Activated effector memory CD4-positive, alpha-beta T cell treated with anti-CD3 and anti-CD28 coated beads, Interleukin-2, amount 50 U/mL, for 16 hours (primary cell): ENCODE data around the gene AK3.
"Not testable (repeated sequence)": the region's sequence is repeated elsewhere in the genome, so short reads cannot be mapped to it uniquely, and the experiment has no call there.

Experiments used
- DNase-seq: peaks from one replicate; pipeline ENCODE4 v3.0.0-alpha.2; 2020

The AK3 gene

DNA sequence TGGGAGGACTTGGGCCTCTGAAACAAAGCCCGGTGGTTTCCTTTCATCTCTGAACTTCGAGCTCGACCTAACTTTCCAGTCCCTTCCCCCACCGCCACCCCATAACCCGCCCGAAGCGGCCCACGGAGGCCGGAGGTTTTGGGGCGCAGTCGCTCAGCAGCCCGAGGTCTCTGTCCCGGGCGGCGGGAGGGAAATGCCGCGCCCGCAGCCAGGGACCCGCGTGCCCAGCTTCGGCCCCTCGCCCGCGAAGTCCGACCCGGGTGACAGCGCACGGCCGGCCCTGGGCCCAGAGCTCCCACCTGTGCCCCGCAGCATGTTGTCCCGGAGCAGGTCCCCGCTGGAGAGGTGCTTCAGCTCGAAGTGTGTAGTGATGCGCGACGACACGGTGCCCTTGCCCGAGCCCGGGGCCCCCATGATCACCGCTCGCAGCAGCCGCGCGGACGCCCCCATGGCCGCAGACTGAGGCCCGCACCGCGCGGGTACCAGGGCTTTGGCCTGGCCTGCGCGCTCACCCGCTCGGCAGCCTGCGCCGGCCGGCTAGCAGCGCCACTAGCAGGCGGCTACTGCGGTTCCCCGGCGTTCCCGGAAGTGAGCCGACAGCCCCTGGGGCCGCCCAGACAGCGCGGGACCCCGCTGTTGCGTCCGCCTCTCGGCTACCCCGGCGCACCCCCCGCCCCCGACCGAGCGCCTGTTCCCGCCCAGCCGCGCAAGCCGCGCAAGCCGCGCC lies at the start of gene AK3:
Gene AK3 (minus strand): TSS at position 565 of the 727 bp plus-strand sequence. CDS start 115 bp downstream, at position 450.
- DNase-seq, result peak; percentile 93

DNA sequence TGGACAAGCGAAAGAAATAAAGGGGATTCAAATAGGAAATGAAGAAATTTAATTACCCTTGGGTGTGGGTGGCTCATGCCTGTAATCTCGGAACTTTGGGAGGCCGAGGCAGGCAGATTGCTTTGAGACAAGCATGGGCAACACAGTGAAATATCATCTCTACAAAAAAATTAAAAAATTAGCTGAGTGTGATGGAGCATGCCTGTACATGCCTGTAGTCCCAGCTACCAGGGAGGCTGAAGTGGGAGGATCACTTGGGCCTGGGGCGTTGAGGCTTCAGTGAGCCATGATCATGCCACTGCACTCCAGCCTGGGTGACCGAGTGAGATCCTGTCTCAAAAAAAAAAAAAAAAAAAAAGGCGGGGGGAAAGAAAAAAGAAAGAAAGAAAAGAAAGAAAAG lies 47.7 kb upstream of the AK3 start:
- no peak for DNase-seq

DNA sequence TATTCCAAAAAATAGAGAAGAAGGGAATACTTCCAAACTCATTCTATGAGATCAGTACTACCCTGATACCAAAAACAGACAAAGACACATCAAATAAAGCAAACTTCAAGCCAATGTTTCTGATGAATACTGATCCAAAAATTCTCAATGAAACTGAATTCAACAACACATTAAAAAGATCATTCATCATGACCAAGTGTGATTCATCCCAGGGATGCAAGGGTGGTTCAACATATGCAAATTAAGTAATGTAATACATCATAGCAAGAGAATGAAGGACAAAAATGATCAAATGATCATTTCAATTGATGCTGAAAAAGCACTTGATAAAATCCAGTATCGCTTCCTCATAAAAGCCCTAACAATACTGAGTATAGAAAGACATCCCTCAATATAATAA lies 46.9 kb upstream of the AK3 start:
- DNase-seq, result no peak

DNA sequence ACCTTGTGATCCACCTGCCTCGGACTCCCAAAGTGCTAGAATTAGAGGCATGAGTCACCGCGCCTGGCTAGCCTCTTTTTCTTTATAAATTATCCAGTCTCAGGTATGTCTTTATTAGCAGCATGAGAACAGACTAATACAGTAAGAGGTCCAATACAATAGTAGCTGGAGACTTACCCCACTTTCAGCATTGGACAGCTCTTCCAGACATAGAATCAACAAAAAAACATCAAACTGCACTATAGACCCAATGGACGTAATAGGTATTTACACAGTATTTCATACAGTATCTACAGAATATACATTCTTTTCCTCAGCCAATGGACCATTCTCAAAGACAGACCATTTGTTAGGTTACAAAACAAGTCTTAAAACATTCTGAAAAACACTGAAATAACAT lies 45.6 kb upstream of the AK3 start:
- DNase-seq, result no peak

DNA sequence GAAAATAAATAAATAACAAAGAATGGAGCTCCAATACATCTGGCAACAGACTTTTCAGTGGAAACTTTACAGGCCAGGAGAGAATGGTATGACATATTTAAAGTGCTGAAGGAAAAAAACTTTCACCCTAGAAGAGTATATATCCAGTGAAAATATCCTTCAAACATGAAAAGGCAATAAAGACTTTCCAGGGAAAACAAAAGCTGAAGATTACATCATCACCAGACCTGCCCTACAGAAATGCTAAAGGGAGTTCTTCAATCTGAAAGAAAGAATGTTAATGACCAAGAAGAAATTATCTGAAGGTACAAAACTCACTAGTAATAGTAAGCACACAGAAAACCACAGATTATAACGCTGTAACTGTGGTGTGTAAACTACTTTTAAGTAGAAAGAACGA lies 43.4 kb upstream of the AK3 start:
- DNase-seq, result no peak

DNA sequence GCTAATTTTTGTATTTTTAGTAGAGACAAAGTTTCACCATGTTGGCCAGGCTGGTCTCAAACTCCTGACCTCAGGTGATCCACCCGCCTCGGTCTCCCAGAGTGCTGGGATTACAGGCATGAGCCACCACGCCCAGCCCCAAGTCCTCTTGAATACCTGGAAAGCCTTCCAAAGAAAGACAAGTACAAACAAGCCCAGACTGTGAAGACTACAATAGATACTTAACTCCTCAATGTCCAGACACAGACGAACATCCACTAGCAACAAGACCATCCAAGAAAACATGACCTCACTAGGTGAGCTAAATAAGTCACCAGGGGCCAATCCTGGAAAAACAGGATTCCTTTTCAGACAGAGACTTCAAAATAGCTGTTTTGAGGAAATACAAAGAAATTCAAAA lies 42.2 kb upstream of the AK3 start:
- DNase-seq, result not testable (repeated sequence)

DNA sequence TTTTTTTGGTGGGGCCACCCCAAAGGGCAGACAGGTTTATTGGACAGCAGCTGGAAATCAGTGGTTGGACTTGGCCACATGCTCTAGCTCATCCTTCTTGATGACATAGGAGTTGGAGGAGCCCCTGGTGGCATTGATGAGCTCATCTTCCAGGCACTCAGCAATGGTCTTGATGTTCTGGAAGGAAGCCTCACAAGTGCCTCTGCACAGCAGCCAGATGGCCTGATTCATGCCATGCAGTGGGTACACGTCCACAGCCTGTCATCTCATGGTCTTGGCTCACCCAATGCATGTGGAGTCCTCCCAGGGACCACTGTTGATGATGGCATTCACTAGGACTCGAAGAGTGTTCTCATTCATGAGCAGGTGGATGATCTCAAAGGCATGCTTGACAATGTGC lies 40.4 kb upstream of the AK3 start:
- no peak for DNase-seq

DNA sequence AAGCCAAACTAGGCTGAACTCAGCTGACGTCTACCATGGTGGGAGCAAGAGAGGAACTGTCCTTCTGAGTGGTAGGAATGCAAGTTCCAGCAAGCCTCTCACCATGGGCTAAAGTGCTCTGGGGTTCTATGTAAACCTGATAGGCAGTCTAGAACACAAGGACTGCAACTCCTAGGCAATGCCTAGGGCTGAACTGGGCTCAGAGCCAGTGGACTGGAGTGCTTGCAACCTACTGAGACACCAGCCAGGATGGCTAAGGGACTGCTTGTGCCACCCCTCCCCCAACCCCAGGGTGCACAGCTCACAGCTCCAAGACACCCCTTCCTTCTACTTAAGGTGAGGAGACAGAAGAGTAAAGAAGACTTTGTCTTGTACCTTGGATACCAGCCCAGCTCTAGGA lies 39.6 kb upstream of the AK3 start:
- no peak for DNase-seq

DNA sequence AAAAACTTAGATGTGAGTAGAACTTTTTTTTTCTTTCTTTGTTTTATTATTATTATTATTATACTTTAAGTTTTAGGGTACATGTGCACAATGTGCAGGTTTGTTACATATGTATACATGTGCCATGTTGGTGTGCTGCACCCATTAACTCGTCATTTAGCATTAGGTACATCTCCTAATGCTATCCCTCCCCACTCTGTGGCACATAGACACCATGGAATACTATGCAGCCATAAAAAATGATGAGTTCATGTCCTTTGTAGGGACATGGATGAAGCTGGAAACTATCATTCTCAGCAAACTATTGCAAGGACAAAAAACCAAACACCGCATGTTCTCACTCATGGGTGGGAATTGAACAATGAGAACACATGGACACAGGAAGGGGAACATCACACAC lies 34.0 kb upstream of the AK3 start:
- DNase-seq, result not testable (repeated sequence)

DNA sequence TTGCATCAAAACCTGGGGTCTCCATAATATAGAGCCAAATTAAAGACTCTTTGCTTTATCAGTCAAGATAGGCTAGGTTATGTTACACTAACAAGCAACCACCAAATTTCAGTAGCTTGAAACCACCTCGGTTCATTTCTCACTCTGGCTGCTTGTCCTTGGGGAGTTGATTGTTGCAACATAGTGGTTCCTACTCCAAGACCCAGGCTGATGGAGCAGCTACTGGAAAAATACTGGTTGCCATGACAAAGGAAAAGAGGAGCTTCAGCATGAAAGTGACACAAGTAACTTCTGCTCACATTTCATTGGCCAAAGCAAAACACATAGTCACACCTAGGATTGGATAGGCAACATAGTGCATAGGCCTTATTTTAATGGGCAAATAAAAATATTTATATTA lies 33.2 kb upstream of the AK3 start:
- no peak for DNase-seq

DNA sequence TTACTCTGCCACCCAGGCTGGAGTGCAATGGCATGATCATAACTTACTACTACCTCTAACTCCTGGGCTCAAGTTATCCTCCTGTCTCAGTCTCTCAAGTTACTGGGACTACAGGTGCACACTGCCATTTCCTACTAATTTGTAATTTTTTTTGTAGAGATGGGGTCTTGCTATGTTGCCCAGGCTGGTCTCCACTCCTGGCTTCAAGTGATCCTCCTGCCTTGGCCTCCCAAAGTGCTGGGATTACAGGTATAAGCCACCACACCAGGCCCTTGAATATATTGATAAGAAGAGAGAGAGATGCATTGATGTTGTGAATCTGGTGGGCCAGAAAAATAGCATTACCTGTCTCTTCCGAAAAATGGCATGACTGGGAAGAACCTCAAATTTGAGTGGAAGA lies 30.8 kb upstream of the AK3 start:
- DNase-seq, result no peak

DNA sequence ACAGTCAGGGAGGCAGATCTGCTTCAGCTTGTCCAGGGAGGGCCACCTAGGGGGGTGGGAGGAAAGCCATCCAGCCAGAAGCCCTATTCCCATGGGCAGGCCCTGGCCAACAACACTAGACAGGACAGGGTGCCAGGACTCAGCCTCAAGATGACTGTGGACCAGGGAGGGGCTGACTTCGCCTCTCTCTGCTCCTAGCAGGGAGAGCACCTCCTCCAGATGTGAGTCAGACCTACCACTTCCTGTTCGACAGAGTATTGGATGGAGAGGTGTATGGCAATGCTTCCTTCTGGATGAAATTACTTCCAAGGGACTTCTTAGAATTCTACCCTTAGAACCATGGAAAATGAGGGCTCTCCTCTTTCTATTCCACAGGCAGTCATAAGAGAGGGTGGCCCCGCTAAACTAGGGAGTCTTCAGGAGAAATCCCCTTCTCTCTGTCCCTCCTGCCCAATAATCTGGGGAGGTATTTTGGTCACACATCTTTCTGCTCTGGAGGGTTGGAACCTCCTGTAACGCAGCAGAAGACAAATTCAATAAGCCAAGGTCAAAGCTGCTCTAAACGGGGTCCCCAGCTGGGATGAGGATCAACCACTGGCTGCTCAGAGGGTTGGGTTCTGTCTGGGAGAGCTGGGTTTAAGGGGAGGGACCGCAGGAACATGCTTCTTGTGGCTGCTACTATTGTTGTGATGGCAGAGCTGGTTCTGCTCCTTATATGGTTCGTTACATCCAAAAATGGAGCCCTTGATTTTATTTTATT lies 28.5 kb upstream of the AK3 start:
- no peak for DNase-seq

DNA sequence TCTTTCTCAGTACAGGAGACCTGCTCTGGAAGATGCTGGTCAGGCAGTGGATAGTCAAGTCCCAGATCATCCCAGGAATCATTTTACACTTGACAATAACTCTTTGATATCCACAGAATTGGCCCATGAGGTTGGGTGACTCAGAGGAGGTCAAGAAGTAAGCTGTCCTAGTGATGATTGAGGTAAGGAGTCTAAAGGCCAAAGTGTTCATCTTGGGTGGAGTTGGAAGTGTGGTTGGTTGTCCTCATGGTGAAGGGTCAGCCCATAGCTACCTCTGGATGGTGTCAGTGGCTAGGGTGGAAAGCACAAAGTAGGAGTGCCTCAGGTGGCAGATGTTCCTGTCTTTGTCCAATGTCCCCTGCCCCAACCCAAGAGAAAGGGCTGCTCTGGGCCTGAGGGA lies 27.7 kb upstream of the AK3 start:
- no peak for DNase-seq

DNA sequence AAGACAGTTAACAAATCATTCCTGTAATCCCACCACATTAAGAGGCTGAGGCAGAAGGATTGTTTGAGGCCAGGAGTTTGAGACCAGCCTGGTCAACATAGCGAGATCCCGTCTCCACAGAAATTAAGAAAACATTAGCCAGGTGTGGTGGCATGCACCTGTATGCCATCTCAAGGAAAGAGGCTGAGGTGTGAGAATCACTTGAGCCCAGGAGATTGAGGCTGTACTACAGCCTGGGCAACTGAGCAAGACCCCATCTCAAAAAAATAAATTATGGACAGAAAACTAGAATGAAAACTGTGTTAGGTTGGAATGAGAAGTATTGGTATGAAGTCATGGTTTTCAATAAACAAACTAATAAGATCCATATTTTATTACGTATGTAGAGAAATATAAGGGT lies 23.0 kb upstream of the AK3 start:
- no peak for DNase-seq

DNA sequence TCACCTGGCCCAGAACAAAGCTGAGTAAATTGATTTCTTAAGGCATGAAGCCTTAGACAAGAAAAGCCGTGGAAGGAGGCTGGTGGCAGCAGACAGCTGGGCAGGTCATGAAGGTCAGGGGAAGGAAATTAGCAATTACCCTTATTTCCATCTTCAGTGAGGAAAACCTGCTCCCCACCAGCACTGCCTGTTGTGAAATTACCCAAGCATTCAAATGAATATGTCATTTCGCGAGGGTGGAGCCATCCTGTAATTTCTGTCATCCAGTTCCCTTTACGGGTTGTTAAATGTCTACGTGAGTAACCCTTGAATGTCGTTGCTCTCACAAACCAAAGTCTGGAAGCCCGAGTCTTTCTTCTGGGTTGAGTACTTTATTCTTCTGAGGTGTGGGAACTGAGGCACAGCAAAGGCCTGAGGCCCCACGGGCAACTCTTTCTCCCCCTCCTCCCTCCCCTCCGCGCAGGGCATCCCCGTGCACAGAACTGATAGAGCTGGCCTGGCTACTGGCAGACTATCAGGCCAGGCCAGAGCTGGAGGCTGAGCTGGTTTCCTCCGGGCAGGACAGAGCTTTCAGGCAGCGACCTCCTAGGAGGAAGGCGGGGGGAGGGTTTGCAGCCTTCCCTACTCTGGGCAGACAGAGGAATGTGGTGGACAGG lies 22.0 kb upstream of the AK3 start:
- DNase-seq, result no peak

DNA sequence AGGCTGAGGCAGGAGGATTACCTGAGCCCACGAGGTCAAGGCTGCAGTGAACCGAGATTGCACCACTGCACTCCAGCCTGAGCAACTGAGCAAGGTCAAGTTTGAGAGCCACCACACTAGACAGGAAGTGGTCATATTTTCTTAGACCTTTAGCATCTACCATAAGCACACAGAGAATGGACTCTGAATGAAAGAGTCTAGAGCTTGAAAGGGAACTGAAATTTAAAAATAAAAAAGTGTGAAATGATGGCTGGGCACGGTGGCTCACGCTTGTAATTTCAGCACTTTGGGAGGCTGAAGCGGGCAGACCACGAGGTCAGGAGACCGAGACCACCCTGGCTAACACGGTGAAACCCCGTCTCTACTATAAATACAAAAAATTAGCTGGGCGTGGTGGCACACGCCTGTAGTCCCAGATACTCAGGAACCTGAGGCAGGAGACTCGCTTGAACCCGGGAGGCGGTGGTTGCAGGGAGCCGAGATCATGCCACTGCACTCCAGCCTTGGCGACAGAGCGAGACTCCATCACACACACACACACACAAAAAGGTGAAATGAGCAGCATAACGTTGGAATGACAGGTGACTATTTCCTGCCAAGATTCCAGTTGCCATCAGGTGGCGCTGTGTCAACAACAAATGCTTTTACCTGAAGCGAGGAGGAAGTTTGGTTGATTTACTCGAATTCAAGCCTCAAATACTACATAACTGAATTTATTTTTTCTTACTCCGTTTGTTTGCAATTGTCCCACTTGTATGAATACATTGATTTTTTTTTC lies 21.3 kb upstream of the AK3 start:
- DNase-seq, result peak; percentile 92

DNA sequence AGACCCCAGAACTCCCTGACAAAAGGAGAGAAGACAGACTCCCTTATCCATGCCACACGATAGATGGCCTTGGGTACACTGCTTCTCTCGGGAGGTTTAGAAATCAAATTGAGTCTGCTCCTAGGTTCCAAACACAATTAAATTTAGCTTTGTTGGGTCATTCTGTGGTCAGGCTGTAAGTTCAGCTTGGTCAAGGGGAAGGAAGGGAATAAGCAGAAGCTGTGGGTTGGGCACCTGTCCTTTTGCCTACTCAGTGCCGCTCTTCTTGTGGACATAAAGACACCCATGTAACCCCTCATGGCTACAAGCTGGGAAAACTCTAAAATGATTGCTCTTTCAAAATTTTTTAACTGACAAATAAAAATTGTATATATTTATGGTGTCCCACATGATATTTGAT lies 19.1 kb upstream of the AK3 start:
- DNase-seq, result no peak

DNA sequence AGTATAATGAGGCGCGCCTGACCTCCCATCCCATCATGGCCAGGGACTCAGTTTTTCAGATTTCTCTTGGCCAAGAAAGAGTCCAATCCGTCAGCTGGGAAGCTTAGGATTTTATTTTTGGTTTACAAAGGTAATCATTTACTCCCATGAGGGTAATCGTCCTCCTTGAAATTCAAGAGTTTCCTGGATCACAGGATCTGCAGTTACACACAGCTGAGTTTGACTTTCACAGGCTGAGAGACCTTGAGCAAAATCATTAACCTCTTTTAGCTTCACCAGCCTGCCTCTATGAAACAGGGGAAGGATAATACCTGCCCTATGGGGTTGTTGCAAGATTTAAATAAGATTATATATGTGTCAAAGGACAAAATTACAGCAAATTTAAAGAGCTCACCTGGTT lies 15.4 kb upstream of the AK3 start:
- DNase-seq, result no peak

DNA sequence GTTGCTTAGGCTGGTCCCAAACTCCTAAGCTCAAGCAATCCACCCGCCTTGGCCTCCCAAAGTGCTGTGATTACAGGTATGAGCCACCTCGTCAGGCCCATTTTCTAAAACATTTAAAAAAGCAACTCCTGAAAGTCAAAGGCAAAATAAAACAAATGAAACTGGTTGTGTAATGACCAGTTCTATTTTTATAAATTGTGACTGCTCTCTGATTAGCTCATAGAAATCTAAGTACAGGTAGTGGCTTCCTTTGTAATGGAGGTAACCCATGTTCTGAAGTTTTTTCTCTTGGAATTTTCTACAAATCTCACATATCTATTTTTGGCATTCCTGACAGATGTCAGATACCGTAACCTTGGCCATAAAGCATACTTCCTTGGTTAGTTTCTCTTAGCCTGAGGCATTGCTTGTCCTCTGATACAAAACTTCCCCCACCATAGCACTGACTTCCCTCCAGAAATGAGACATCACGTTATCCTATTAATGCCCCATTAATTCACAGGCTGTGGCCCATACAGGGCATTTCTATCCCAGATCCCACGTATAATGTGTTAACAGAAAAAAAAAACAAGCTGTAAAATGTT lies 14.1 kb upstream of the AK3 start:
- no peak for DNase-seq

DNA sequence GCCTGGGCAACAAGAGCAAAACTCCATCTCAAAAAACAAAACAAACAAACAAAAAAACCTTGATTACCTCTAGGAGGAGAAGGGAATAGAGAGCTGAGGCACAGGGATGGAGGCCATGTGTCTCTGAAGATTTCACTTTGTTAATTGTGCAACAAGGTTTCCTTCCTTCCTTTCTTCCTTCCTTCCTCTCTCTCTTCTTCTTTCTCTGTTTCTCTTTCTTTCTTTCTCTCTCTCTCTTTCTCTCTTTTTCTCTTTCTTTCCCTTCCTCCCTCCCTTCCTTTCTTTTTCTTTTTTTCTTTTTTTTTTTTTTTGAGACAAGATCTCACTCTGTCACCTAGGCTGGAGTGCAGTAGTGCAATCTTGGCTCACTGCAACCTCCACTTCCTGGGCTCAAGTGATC lies 13.5 kb upstream of the AK3 start:
- DNase-seq, result not testable (repeated sequence)

DNA sequence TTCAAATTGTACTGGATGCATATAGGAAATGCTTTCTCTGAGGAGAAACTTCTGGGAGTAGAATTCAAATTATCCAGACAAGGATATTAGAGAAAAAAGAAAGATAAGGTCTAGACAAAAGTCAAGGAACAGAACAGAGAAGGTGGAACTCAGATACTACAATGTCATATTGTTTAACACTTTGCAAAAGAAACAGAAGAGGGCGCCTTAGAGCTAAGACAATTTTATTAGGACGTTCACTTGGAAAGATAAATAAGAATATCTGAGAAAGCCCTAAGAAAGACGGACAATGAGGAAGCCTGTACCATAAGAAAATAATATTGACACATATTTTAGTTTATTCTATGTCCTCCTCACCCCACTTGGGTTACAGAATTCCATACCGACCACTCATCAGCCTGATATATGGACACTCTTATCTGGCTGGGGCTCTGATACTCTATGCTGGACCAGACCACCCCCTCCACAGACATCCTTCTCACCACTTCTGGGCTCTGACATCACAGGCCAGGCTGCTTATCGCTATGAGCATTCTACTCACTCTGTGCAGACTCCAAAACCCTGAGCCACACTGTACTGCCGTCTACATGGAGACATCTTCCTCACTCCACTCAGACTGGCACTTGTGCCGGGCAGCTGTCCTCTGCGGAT lies 9.1 kb upstream of the AK3 start:
- no peak for DNase-seq

DNA sequence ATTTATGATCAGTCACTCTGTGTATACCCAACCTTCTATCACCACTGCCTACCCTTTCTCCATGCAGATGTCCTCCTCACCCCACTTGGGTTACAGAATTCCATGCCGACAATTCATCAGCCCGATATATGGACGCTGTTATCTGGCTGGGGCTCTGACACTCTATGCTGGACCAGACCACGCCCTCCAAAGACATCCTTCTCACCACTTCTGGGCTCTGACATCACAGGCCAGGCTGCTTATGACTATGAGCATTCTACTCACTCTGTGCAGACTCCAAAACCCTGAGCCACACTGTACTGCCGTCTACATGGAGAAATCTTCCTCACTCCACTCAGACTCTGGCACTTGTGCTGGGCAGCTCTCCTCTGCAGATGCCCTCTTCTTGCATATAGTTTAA lies 7.6 kb upstream of the AK3 start:
- DNase-seq, result no peak
